H9 (cell line): Measurements from ENCODE around the gene PKIB. TPM values are rescaled to one million over a fixed set of nuclear protein-coding genes. Genes with fewer than 3 reads are reported as not detected.

ENCODE experiments used
- DNase-seq: peaks from one replicate; pipeline ENCODE4 v3.0.0-alpha.2; 2017
- H2AFZ ChIP-seq: one replicate; pipeline ENCODE4 v1.6.1; 2013; ENCODE audit warnings: mild to moderate bottlenecking, low read length, control low read depth, moderate library complexity
- H2AK5ac ChIP-seq: 2 replicates; pipeline ENCODE4 v1.6.1; 2013; ENCODE audit warnings: low read length, control low read depth, mixed read lengths; ENCODE audit not compliant: insufficient read length
- H2BK120ac ChIP-seq: one replicate; pipeline ENCODE4 v1.6.1; 2013; ENCODE audit warnings: low read depth, mild to moderate bottlenecking, low read length, control low read depth, inconsistent platforms; ENCODE audit not compliant: poor library complexity, severe bottlenecking
- H2BK12ac ChIP-seq: 2 replicates; pipeline ENCODE4 v1.6.1; 2013; ENCODE audit warnings: low read length, control low read depth, mixed read lengths, low read depth; ENCODE audit not compliant: insufficient read length
- H2BK15ac ChIP-seq: 2 replicates; pipeline ENCODE4 v1.6.1; 2013; ENCODE audit warnings: low read depth, low read length, control low read depth
- H2BK20ac ChIP-seq: one replicate; pipeline ENCODE4 v1.6.1; 2013; ENCODE audit warnings: low read depth, mild to moderate bottlenecking, low read length, control low read depth, inconsistent platforms; ENCODE audit not compliant: poor library complexity, severe bottlenecking
- H2BK5ac ChIP-seq: 2 replicates; pipeline ENCODE4 v1.6.1; 2013; ENCODE audit warnings: low read length, control low read depth, mixed read lengths; ENCODE audit not compliant: insufficient read length
- H3K14ac ChIP-seq: 2 replicates; pipeline ENCODE4 v1.6.1; 2013; ENCODE audit warnings: low read length, control low read depth; ENCODE audit not compliant: insufficient read depth
- H3K18ac ChIP-seq: 2 replicates; pipeline ENCODE4 v1.6.1; 2013; ENCODE audit warnings: low read depth, mild to moderate bottlenecking, mixed read lengths, low read length, control low read depth; ENCODE audit not compliant: insufficient read length
- H3K23ac ChIP-seq: 2 replicates; pipeline ENCODE4 v1.6.1; 2013; ENCODE audit warnings: low read length, control low read depth, mixed read lengths, low read depth; ENCODE audit not compliant: insufficient read length
- H3K23me2 ChIP-seq: 2 replicates; pipeline ENCODE4 v1.6.1; 2013; ENCODE audit warnings: low read depth, mild to moderate bottlenecking, mixed read lengths, low read length, control low read depth; ENCODE audit not compliant: insufficient read length, poor library complexity, severe bottlenecking
- H3K27ac ChIP-seq: 2 replicates; pipeline ENCODE4 v1.5.1; 2013; ENCODE audit warnings: low read length, control low read depth, mixed read lengths, low read depth; ENCODE audit not compliant: insufficient read length
- H3K27me3 ChIP-seq: 2 replicates; pipeline ENCODE4 v1.6.1; 2013; ENCODE audit warnings: low read length, control low read depth, inconsistent platforms; ENCODE audit not compliant: insufficient read depth
- H3K4ac ChIP-seq: 2 replicates; pipeline ENCODE4 v1.6.1; 2013; ENCODE audit warnings: low read depth, mild to moderate bottlenecking, control low read depth, inconsistent platforms, low read length, moderate library complexity
- H3K4me1 ChIP-seq: 2 replicates; pipeline ENCODE4 v1.6.1; 2013; ENCODE audit warnings: low read length, control low read depth, inconsistent platforms; ENCODE audit not compliant: insufficient read depth
- H3K4me2 ChIP-seq: 2 replicates; pipeline ENCODE4 v1.6.1; 2013; ENCODE audit warnings: low read length, control low read depth, mixed read lengths; ENCODE audit not compliant: insufficient read length, insufficient read depth
- H3K56ac ChIP-seq: 2 replicates; pipeline ENCODE4 v1.6.1; 2013; ENCODE audit warnings: low read depth, mild to moderate bottlenecking, mixed read lengths, low read length, control low read depth; ENCODE audit not compliant: insufficient read length
- H3K79me1 ChIP-seq: 2 replicates; pipeline ENCODE4 v1.6.1; 2013; ENCODE audit warnings: low read depth, mild to moderate bottlenecking, moderate library complexity, low read length, control low read depth, inconsistent platforms; ENCODE audit not compliant: insufficient read depth, poor library complexity, severe bottlenecking
- H3K79me2 ChIP-seq: 2 replicates; pipeline ENCODE4 v1.6.1; 2013; ENCODE audit warnings: low read length, control low read depth, inconsistent platforms; ENCODE audit not compliant: insufficient read depth
- H3K9ac ChIP-seq: 2 replicates; pipeline ENCODE4 v1.6.1; 2013; ENCODE audit warnings: low read length, control low read depth, mixed read lengths; ENCODE audit not compliant: insufficient read length; ENCODE audit errors: extremely low read depth
- H3K9me3 ChIP-seq: one replicate; pipeline ENCODE4 v1.6.1; 2013; ENCODE audit warnings: low read depth, low read length, inconsistent platforms; ENCODE audit not compliant: control insufficient read depth
- H3T11ph ChIP-seq: one replicate; pipeline ENCODE4 v1.6.1; 2013; ENCODE audit warnings: mild to moderate bottlenecking, low read length, control low read depth, inconsistent platforms
- H4K20me1 ChIP-seq: one replicate; pipeline ENCODE4 v1.6.1; 2013; ENCODE audit not compliant: control insufficient read depth, insufficient read length, insufficient read depth
- H4K5ac ChIP-seq: 2 replicates; pipeline ENCODE4 v1.6.1; 2013; ENCODE audit warnings: low read depth, mild to moderate bottlenecking, mixed read lengths, low read length, control low read depth; ENCODE audit not compliant: insufficient read length
- H4K8ac ChIP-seq: replicated peaks from 2 replicates; pipeline ENCODE4 v1.6.1; 2013; ENCODE audit warnings: low read length, control low read depth, mixed read lengths, low read depth; ENCODE audit not compliant: insufficient read length
- H4K91ac ChIP-seq: 2 replicates; pipeline ENCODE4 v1.6.1; 2013; ENCODE audit warnings: low read depth, mild to moderate bottlenecking, moderate library complexity, mixed read lengths, low read length, control low read depth; ENCODE audit not compliant: insufficient read length
- H3K27ac Mint-ChIP-seq, 3 experiments: 2 replicates in 2 of 3; 3 replicates in 1 of 3; pipeline ENCODE4 v1.8.0; 2020 to 2021; ENCODE audit warnings: mixed read lengths in 3 of 3, mild to moderate bottlenecking in 1 of 3, moderate library complexity in 1 of 3
- H3K27me3 Mint-ChIP-seq: 2 replicates; pipeline ENCODE4 v1.8.0; 2021; ENCODE audit warnings: low read depth, mild to moderate bottlenecking, moderate library complexity, mixed read lengths
- H3K36me3 Mint-ChIP-seq, 3 experiments: 2 replicates in 2 of 3; 3 replicates in 1 of 3; pipeline ENCODE4 v1.8.0; 2020 to 2021; ENCODE audit warnings: low read depth in 3 of 3, mixed read lengths in 3 of 3; ENCODE audit not compliant: insufficient read depth in 1 of 3
- H3K4me1 Mint-ChIP-seq, 2 experiments: 2 replicates each; pipeline ENCODE4 v1.8.0; 2020; ENCODE audit warnings: mixed read lengths in 2 of 2
- H3K4me3 Mint-ChIP-seq, 2 experiments: 2 replicates in 1 of 2; 3 replicates in 1 of 2; pipeline ENCODE4 v1.8.0; 2020 to 2021; ENCODE audit warnings: mild to moderate bottlenecking in 2 of 2, mixed read lengths in 2 of 2, moderate library complexity in 1 of 2
- H3K9me3 Mint-ChIP-seq, 2 experiments: 2 replicates in 1 of 2; 3 replicates in 1 of 2; pipeline ENCODE4 v1.8.0; 2020; ENCODE audit warnings: mild to moderate bottlenecking in 2 of 2, mixed read lengths in 2 of 2, moderate library complexity in 1 of 2
- WGBS: extraction: QIAGEN DNeasy Blood & Tissue Kit; methylation state at CpG from one replicate; pipeline ENCODE4 v1.1.7; 2013; ENCODE audit warnings: missing lambda C conversion rate, low lambda C conversion rate, mixed read lengths; ENCODE audit not compliant: insufficient read length; ENCODE audit errors: extremely low coverage; 5-methylcytosine and 5-hydroxymethylcytosine counted together
- total RNA-seq: library from RNA; stranded (reverse); gene quantifications from 2 replicates; pipeline ENCODE4 v1.2.1, GENCODE V29; 2021
- TF ChIP-seq, protein P1 (sequence below): fragments of 200-600 bp; sonication (generic); conservative IDR thresholded peaks from 3 replicates; pipeline ENCODE4 v1.8.0; 2021; ENCODE audit warnings: antibody characterized with exemption, mild to moderate bottlenecking

PKIB gene
- total RNA-seq, 1 experiment from 2014 or later = 46.5 TPM

DNA sequence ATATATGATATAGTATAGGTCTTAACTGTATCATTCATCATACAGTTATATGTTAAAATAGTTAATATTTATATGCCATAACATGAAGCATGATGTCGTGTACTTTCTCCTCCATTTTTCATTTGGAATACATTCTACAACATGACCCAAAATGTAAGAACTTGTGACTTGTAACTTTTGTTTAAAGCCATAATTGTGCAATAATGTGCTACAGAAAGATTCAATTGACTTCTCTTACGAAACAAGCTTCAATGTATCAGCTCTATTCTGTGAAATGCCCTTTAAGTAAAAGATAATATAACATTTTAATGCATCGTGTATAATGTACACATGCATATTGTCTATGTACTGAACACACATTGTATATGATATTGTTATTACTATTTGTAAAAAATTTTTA, 92.6 kb downstream of the PKIB start:
- Mint-ChIP-seq H3K9me3 (no peaks in the 10 kb centered on the region), H3K27me3 (no peaks in the 10 kb centered on the region), H3K27ac (no peak overlapping the region), H3K4me1 (peaks cover 1% of the 10 kb centered on the region in 2 experiments; a peak in 2 of 4 replicates), H3K4me3 (no peak overlapping the region), H3K36me3 (peaks cover 0 to 3% (median 0%) of the 10 kb centered on the region in 3 experiments; a peak in 2 of 7 replicates)
- Histone ChIP-seq H3K27ac (no peak overlapping the region), H3K79me2 (no peaks in the 10 kb centered on the region), H3K23me2 (no peaks in the 10 kb centered on the region), H3K4me1 (no peaks in the 10 kb centered on the region), H2AFZ (no peak overlapping the region), H3K23ac (no peak overlapping the region), H3K4ac (no peak overlapping the region), H2BK120ac (no peak overlapping the region), H3K27me3 (no peaks in the 10 kb centered on the region), H4K91ac (no peak overlapping the region), H4K8ac (no peak overlapping the region), H2BK5ac (no peak overlapping the region), H3K9ac (no peak overlapping the region), H3T11ph (no peak overlapping the region), H3K79me1 (no peaks in the 10 kb centered on the region), H2BK15ac (no peak overlapping the region), H3K14ac (no peak overlapping the region), H3K9me3 (no peaks in the 10 kb centered on the region), H4K20me1 (no peaks in the 10 kb centered on the region), H2BK20ac (no peak overlapping the region), H3K18ac (no peak overlapping the region), H2BK12ac (no peak overlapping the region), H3K56ac (no peak overlapping the region), H2AK5ac (no peak overlapping the region), H4K5ac (no peak overlapping the region), H3K4me2 (no peak overlapping the region)
- DNase-seq = no peak
- TF ChIP-seq, protein P1, sequence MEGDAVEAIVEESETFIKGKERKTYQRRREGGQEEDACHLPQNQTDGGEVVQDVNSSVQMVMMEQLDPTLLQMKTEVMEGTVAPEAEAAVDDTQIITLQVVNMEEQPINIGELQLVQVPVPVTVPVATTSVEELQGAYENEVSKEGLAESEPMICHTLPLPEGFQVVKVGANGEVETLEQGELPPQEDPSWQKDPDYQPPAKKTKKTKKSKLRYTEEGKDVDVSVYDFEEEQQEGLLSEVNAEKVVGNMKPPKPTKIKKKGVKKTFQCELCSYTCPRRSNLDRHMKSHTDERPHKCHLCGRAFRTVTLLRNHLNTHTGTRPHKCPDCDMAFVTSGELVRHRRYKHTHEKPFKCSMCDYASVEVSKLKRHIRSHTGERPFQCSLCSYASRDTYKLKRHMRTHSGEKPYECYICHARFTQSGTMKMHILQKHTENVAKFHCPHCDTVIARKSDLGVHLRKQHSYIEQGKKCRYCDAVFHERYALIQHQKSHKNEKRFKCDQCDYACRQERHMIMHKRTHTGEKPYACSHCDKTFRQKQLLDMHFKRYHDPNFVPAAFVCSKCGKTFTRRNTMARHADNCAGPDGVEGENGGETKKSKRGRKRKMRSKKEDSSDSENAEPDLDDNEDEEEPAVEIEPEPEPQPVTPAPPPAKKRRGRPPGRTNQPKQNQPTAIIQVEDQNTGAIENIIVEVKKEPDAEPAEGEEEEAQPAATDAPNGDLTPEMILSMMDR = no peak
- no CpG with 5 or more reads among the region's 3 CpGs for WGBS
